ENCODE data around the gene SULT1C3.

Gene SULT1C3

DNA sequence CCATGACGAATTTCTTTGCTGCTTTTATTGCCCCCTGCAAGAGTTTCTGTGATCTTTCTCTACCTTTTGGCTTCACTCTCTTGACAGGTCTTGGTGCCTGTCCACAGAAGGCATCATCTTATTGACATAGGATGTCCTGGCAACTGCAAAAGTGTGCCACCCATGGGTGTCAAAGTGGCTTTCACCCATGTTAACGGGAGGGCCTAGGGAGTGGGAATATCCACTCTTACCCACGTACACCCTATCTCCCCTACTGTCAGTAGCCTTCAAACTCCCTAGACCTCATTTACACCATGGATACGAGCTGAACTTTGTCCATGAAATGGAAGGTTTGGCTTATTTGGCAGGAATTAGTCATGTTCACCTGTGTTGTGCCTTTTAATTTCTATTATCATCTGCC, 16.2 kb upstream of the SULT1C3 start:
- H3K27me3 ChIP-seq (ENCODE audit: control insufficient read depth, low read length) = no peaks in the 10 kb centered on the region

DNA sequence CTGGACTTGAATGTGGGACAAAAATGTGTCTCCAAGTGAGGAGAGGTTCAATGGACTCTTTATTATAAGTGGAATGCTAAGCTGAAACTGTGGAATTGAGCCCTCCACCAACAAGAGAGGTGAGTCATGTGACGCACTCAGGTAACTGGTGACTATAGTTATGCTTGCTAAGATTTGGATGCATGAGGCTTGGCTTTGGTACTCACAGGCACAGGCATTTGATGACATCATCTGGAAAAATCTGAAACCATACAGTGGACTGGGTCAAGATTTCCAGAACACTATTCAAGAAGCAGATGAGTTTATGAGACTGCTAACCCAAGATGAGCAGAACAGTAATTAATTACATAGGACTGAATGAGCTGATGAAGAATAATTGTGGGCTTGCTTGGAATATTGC, 15.7 kb upstream of the SULT1C3 start:
- no peaks in the 10 kb centered on the region for H3K9me2 ChIP-seq (replicated peaks; ENCODE audit: control insufficient read depth, low read length)
- no peak overlapping the region for H3K4me3 ChIP-seq (ENCODE audit: low read length)
- H3K79me2 ChIP-seq (ENCODE audit: control insufficient read depth, low read length) = no peaks in the 10 kb centered on the region
- H3K27me3 ChIP-seq (ENCODE audit: control insufficient read depth, low read length) = no peaks in the 10 kb centered on the region
- H3K27ac ChIP-seq (ENCODE audit: low read depth, low read length) = no peak overlapping the region
- no peaks in the 10 kb centered on the region for H3K36me3 ChIP-seq (ENCODE audit: control insufficient read depth, low read length)
- no peaks in the 10 kb centered on the region for H4K20me1 ChIP-seq (ENCODE audit: control insufficient read depth, insufficient read depth, low read depth, low read length)
- H3K4me1 ChIP-seq (ENCODE audit: control insufficient read depth, low read length) = no peaks in the 10 kb centered on the region
- peaks cover 5% of the 10 kb centered on the region; the same call in 1 of the 2 replicates for H3K9me3 ChIP-seq (ENCODE audit: control insufficient read depth, insufficient read depth, low read length)
- H3F3A ChIP-seq (ENCODE audit: control insufficient read depth, insufficient read depth) = no peaks in the 10 kb centered on the region
- no peak overlapping the region for H3K4me2 ChIP-seq (ENCODE audit: low read length)
- TF ChIP-seq, protein P1, sequence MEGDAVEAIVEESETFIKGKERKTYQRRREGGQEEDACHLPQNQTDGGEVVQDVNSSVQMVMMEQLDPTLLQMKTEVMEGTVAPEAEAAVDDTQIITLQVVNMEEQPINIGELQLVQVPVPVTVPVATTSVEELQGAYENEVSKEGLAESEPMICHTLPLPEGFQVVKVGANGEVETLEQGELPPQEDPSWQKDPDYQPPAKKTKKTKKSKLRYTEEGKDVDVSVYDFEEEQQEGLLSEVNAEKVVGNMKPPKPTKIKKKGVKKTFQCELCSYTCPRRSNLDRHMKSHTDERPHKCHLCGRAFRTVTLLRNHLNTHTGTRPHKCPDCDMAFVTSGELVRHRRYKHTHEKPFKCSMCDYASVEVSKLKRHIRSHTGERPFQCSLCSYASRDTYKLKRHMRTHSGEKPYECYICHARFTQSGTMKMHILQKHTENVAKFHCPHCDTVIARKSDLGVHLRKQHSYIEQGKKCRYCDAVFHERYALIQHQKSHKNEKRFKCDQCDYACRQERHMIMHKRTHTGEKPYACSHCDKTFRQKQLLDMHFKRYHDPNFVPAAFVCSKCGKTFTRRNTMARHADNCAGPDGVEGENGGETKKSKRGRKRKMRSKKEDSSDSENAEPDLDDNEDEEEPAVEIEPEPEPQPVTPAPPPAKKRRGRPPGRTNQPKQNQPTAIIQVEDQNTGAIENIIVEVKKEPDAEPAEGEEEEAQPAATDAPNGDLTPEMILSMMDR (IDR thresholded peaks at IDR 0.05; ENCODE audit: low read depth, low read length, poor library complexity, severe bottlenecking) = no peak
- no peak for TF ChIP-seq EZH2phosphoT487 (IDR thresholded peaks at IDR 0.05; ENCODE audit: borderline replicate concordance, low read length)

More for the DNA sequence above, 16.2 kb upstream of the SULT1C3 start:
- no peaks in the 10 kb centered on the region for H3F3A ChIP-seq (ENCODE audit: control insufficient read depth, insufficient read depth)
- H3K4me2 ChIP-seq (ENCODE audit: low read length) = no peak overlapping the region
- H3K27ac ChIP-seq (ENCODE audit: low read depth, low read length) = no peak overlapping the region
- TF ChIP-seq, protein P1 (IDR thresholded peaks at IDR 0.05; ENCODE audit: low read depth, low read length, poor library complexity, severe bottlenecking) = no peak
- no peak for TF ChIP-seq EZH2phosphoT487 (IDR thresholded peaks at IDR 0.05; ENCODE audit: borderline replicate concordance, low read length)
- H4K20me1 ChIP-seq (ENCODE audit: control insufficient read depth, insufficient read depth, low read depth, low read length) = no peaks in the 10 kb centered on the region
- H3K36me3 ChIP-seq (ENCODE audit: control insufficient read depth, low read length) = no peaks in the 10 kb centered on the region
- H3K79me2 ChIP-seq (ENCODE audit: control insufficient read depth, low read length) = no peaks in the 10 kb centered on the region
- H3K9me2 ChIP-seq (replicated peaks; ENCODE audit: control insufficient read depth, low read length) = no peaks in the 10 kb centered on the region
- no peaks in the 10 kb centered on the region for H3K4me1 ChIP-seq (ENCODE audit: control insufficient read depth, low read length)
- peaks cover 5% of the 10 kb centered on the region; the same call in 1 of the 2 replicates for H3K9me3 ChIP-seq (ENCODE audit: control insufficient read depth, insufficient read depth, low read length)
- H3K4me3 ChIP-seq (ENCODE audit: low read length) = no peak overlapping the region

DNA sequence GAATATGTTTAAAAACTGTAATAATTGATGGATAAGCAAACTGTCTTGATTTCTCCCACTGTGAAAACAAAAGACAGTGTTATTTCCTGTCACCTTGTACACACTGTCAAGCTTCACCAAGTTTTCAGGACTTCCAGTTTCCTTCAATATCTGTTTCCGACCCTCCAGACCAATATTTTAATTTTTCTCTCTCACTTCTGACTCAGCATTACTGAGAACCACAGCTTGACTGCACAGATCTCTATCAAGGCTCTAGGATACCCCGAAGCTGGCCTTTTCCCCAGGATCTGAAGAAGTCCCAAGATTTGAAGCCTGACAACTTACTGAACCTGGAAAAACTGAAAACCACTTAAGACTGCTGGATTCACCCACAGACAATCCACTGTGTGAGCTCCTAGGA, 13.2 kb upstream of the SULT1C3 start:
- no peaks in the 10 kb centered on the region for H3K79me2 ChIP-seq (ENCODE audit: control insufficient read depth, low read length)
- no peaks in the 10 kb centered on the region for H3K36me3 ChIP-seq (ENCODE audit: control insufficient read depth, low read length)
- H4K20me1 ChIP-seq (ENCODE audit: control insufficient read depth, insufficient read depth, low read depth, low read length) = no peaks in the 10 kb centered on the region
- no peak overlapping the region for H3K27ac ChIP-seq (ENCODE audit: low read depth, low read length)
- H3K4me1 ChIP-seq (ENCODE audit: control insufficient read depth, low read length) = no peaks in the 10 kb centered on the region
- no peak overlapping the region for H3K4me2 ChIP-seq (ENCODE audit: low read length)
- H3F3A ChIP-seq (ENCODE audit: control insufficient read depth, insufficient read depth) = no peaks in the 10 kb centered on the region
- no peak overlapping the region for H3K4me3 ChIP-seq (ENCODE audit: low read length)
- H3K9me3 ChIP-seq (ENCODE audit: control insufficient read depth, insufficient read depth, low read length) = peaks cover 5% of the 10 kb centered on the region; the same call in 1 of the 2 replicates
- no peaks in the 10 kb centered on the region for H3K9me2 ChIP-seq (replicated peaks; ENCODE audit: control insufficient read depth, low read length)
- TF ChIP-seq, protein P1 (IDR thresholded peaks at IDR 0.05; ENCODE audit: low read depth, low read length, poor library complexity, severe bottlenecking) = no peak
- TF ChIP-seq EZH2phosphoT487 (IDR thresholded peaks at IDR 0.05; ENCODE audit: borderline replicate concordance, low read length) = no peak
- H3K27me3 ChIP-seq (ENCODE audit: control insufficient read depth, low read length) = no peaks in the 10 kb centered on the region
